H1 (cell line): ENCODE results near the gene CEBPA. TPM values are rescaled to one million over a fixed set of nuclear protein-coding genes. Genes with fewer than 3 reads are reported as not detected.

Source experiments
- BCL11A ChIP-seq, 2 experiments: IDR thresholded peaks; one replicate each; pipeline ENCODE4 v1.6.1; 2011; ENCODE audit warnings: low read depth in 2 of 2, low read length in 2 of 2, mild to moderate bottlenecking in 2 of 2
- CHD7 ChIP-seq: fragments of 300-600 bp; sonication (generic); IDR thresholded peaks from 2 replicates; pipeline ENCODE4 v1.7.1; 2012; ENCODE audit warnings: low read length, moderate library complexity, mild to moderate bottlenecking, inconsistent platforms; ENCODE audit not compliant: insufficient replicate concordance
- KDM5A ChIP-seq: fragments of 200-600 bp; IDR thresholded peaks from 2 replicates; pipeline ENCODE4 v1.7.1; 2012; ENCODE audit warnings: mild to moderate bottlenecking, low read length, inconsistent platforms, mixed read lengths
- NANOG ChIP-seq: IDR thresholded peaks from 2 replicates; pipeline ENCODE4 v1.6.1; 2011; ENCODE audit warnings: low read length, low read depth, mild to moderate bottlenecking, inconsistent platforms; ENCODE audit not compliant: insufficient read depth, poor library complexity, severe bottlenecking
- NRF1 ChIP-seq: IDR thresholded peaks from 2 replicates; pipeline ENCODE4 v1.6.1; 2011; ENCODE audit warnings: mild to moderate bottlenecking, low read depth, low read length, improper control_type of control experiment
- polyA plus RNA-seq, 7 experiments: library from polyadenylated mRNA; depleted of rRNA in 3 of 7; stranded (reverse) in 5 of 7; unstranded in 2 of 7; fragments of >200 nt in 5 of 7; fragments of 200-250 nt in 2 of 7; gene quantifications; 1 replicate in 5 of 7; 2 replicates in 1 of 7; 4 replicates in 1 of 7; pipeline versions ENCODE4 v1.2.1 to v1.2.3, GENCODE V29; 2011 to 2013; ENCODE audit warnings: missing spikeins in 2 of 7, mixed read lengths in 2 of 7
- total RNA-seq: library from RNA; stranded (reverse); fragmentation: NEBNext Ultra II Directional; extraction: Animal tissue kit (Norgen Biotek cat#: 25700); gene quantifications from 2 replicates; pipeline ENCODE4 v1.2.1, GENCODE V29; 2021
- TF ChIP-seq, protein P1 (sequence below): IDR thresholded peaks from 2 replicates; pipeline ENCODE4 v1.6.1; 2012; ENCODE audit warnings: inconsistent platforms

CEBPA gene
- total and polyA plus RNA-seq, 2 of the 8 experiments (the other 6 are each of a cell fraction or from before 2014, with no cell fraction given), result 2.0 to 2.7 TPM

DNA sequence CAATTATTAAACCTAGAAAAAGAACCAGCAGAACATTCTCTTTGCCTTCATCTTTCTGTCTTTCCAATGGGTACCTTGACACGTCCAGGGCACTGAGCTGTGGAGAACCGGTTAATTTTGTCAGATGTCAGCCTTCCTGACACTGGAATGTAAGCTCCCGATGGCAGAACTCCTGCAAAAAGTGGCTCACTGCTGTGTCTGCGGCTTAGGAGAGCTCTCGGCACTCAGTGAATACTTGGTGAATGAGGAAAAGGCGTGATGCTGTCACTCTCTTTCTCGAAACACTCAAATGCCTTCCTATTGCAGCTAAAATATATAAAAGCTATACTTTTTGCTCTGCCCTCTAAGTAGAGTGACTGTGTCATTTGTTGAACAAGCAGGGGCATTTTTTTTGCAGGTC, 17.6 kb downstream of the CEBPA start (continued):
- TF ChIP-seq CHD7 (no peak), NANOG (no peak), KDM5A (no peak), BCL11A (IDR thresholded peaks at IDR 0.05; ENCODE audit: low read depth in 2 of 2, low read length in 2 of 2) (no peak), NRF1 (no peak)
- TF ChIP-seq, protein P1, sequence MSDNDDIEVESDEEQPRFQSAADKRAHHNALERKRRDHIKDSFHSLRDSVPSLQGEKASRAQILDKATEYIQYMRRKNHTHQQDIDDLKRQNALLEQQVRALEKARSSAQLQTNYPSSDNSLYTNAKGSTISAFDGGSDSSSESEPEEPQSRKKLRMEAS, result no peak
